HG02798 (cell line): ENCODE measurements around the gene RHOBTB1.

ENCODE experiments used
- ATAC-seq: cut with Tn5 transposase; IDR thresholded peaks from one replicate; pipeline ENCODE4 v1.9.1; 2021; ENCODE audit warnings: mild to moderate bottlenecking; ENCODE audit not compliant: unreplicated experiment, poor library complexity

Gene RHOBTB1

GRCh38 chr10:60965696-60966095 is 21.7 kb upstream of the RHOBTB1 start:
- ATAC-seq: no peak

- peak; percentile 76 for ATAC-seq
Measured at GRCh38 chr10:60964257-60965235, 20.6 kb upstream of the RHOBTB1 start.

- ATAC-seq: no peak
Measured at GRCh38 chr10:60963441-60964256, 19.7 kb upstream of the RHOBTB1 start.

GRCh38 chr10:60962946-60963345 is 19.0 kb upstream of the RHOBTB1 start:
- no peak for ATAC-seq

GRCh38 chr10:60960913-60961312 is 16.9 kb upstream of the RHOBTB1 start:
- no peak for ATAC-seq

DNA sequence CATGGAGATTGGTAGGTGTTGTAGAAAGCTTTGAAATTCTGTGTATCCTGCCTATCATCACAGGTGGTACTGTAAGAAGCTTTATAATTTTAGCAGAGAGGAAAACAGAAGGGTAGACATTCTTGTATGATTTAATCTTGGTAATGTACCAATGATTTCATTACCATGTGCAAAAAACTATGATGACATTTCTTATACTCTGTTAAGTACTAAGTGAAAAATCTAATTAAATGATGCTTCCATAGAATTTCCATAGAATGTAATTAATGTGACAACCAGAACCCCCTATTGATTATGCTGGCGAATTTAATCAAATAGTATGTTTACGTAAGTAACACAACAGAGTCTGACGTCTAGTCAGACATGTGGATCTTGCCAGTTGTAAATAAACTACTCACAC is 16.0 kb upstream of the RHOBTB1 start:
- ATAC-seq: no peak

GRCh38 chr10:60958892-60959601 is 15.1 kb upstream of the RHOBTB1 start:
- no peak for ATAC-seq

DNA sequence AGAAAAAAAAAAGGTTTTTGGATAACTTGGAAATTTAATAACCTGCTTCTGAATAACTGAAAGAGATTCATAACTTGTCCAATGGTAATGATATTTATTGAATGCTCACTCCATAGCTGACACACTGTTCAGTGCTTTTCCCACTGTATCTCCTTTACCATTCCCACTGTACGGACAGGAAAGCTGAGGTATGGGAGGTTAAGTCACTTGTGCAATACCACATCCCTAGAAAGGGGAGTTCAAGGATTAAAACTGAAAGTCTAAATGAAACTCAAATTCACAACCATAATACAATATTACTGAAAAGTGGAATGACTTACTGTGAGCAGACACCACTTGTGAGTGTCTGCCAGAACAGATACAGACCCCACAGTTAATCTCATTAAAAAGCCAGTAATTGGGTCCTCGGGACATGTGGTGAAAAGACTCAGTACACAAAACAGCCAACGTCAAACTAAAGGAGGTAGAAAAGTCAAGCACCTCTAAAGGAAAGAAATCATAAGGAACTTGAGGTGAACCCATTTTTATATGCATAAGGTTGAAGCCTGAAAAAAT is 13.8 kb upstream of the RHOBTB1 start:
- no peak for ATAC-seq

DNA sequence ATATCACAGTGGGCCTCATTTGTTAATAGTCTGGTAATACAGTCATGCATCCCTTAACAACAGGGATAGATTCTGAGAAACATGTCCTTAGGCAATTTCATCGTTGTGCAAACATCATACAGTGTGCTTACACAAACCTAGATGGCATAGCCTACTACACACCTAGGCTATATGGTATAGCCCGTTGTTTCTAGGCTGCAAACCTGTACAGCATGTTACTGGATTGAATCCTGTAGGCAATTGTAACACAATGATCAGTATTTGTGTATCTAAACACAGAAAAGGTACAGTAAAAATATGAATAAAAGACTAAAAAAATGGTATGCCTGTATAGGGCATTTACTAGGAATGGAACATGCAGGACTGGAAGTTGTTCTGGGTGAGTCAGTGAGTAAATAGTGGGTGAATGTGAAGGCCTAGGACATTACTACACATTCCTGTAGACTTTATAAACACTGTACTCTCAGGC is 12.0 kb upstream of the RHOBTB1 start:
- no peak for ATAC-seq

- ATAC-seq: no peak
Measured at GRCh38 chr10:60955316-60955715, 11.3 kb upstream of the RHOBTB1 start.

DNA sequence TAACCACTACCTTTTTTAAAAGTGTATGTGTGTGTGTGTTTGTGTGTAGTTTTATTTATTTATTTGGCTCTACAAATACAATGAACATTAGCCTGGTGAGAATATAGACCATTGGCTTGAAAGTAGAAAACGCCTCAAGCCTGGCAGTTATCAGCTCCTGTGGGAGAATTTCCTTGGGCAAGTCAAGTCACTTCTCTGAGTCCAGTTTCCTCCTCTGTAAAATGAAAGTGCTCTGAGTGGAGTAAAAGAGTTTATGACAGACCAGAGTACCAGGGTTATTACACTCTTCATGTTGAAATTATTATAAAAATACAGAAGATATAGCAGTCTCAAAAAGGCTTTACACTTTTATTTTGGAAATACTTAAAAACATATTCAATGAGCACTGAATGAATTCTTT is 10.1 kb upstream of the RHOBTB1 start:
- no peak for ATAC-seq

DNA sequence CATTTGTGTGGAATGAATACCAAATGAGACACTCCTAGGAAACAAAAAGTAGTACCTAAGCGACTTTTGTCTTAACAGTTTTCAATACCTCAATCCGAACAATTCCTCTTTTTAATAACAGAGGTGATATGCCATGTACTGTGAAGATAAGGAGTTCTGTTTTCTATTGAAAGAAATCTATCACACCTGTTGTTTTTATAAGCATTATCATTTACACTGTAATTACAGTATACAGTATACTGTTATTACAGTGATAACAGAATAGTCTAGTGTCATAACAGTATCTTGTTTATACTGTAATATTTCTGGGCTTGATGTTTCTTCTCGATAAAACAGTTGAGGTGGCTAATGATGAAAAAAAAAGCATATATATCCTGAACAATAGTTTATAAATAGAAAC is 9.4 kb upstream of the RHOBTB1 start:
- ATAC-seq: no peak

- no peak for ATAC-seq
Measured at GRCh38 chr10:60952846-60953220, 8.8 kb upstream of the RHOBTB1 start.

DNA sequence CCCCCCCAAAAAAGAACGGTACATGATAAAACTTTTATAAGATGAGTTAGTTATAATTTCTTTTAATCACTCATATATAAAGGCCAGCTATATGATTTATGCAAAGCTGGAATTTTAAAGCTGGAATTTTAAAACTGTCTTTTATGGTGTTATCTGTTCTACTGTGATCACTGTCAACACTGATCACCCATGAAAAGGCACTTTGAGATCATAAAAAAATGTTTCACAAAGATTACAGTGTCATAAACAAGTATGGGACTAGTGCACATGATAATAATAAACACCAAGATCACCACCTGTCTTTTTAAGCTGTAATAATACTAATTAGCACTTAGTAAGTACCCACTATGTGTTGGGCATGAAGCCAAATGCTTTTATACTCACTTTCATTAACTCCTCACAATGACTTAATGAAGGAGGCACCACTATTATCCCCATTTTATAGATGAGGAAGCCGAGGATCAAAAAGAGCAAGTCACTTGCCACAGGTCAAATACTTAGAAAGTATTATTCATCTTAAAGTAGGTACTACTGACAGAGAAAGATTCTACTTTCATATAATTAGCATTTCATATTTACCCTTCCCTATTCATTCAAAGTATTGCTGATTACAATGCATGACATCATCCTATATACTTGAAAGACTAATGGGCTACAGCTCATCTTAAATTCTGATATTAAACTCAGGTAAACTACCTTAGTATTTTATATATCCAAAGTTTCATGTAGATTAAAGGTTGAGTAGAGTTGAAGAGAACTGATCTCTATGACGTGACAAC is 8.3 kb upstream of the RHOBTB1 start:
- no peak for ATAC-seq

- ATAC-seq: no peak
Measured at GRCh38 chr10:60951272-60951724, 7.3 kb upstream of the RHOBTB1 start.

DNA sequence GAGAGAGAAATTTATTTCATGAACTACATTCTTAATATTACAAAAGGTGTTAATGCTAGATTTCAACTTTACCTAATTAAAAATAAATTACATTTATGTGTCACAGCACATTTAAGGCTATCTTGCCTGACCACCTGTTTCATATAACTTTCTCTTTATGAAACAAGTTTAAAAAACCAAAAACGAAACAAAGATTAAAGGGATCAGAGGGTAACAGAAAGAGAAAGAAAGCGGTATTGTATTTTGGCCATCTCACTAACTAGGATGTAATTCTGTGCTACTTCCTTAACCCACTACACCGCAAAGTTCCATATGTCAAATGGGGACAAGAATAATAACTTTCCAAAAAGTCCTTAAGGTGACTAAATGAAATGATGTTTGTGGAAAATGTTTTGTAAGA is 6.3 kb upstream of the RHOBTB1 start:
- ATAC-seq: no peak

DNA sequence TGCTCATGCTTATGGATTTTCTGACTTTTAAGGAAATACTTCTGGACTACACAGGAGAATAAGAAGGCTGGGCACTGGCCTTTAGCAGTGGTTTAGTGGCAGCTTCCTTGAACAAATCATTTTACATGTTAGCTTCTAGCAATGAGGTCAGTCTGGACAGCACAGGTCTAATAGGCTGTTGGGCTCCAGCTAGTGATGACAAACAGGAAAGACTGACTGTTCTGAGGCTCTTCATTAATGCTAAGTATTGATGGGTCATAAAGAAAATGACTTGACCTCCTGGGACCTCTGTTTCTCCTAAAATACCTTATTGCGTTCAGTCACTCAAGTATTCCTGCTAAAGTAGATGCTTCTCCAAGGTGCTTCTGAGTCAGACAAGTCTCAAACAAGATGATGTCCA is 4.9 kb upstream of the RHOBTB1 start:
- ATAC-seq: no peak

DNA sequence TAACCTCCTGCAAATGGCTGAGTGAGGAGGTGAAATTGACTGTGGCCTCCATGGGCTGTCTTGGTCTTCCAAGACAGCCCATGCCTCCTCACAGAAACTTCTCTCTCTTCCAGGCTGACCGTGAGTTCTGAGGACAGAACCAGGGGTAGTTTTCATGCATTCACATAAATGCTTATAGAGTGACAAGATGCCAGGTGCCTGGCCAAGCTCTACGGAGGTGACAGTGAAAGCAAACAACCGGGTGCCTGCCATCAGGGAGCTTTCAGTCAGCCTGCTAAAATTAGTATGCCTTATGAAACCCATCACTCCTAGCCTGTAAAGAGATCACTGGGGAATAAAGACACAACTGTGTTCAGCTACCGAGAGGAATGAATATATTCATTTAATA is 919 bp upstream of the RHOBTB1 start:
- no peak for ATAC-seq

GRCh38 chr10:60943316-60944057 is 498 bp downstream of the RHOBTB1 start:
- ATAC-seq: peak; percentile 26
